K562 (cell line): ENCODE results near the gene SNAI1. TPM values are rescaled to one million over a fixed set of nuclear protein-coding genes. Genes with fewer than 3 reads are reported as not detected.

Experiments used
- CBX2 ChIP-seq: fragments of 200-600 bp; sonication (generic); IDR thresholded peaks from one replicate; pipeline ENCODE4 v1.6.1; 2012; ENCODE audit warnings: mild to moderate bottlenecking, low read length, inconsistent platforms; ENCODE audit not compliant: insufficient read depth, poor library complexity, severe bottlenecking
- CSDE1 ChIP-seq, 2 experiments: fragments of 450-650 bp; IDR thresholded peaks; 2 replicates each; pipeline ENCODE4 v1.6.1; 2016; ENCODE audit warnings: mild to moderate bottlenecking in 1 of 2
- EP300 ChIP-seq: IDR thresholded peaks from 2 replicates; pipeline ENCODE4 v1.6.1; 2012; ENCODE audit warnings: low read length, improper control_type of control experiment
- EP400 ChIP-seq: fragments of 450-650 bp; IDR thresholded peaks from 2 replicates; pipeline ENCODE4 v1.6.1; 2017; ENCODE audit warnings: antibody characterized with exemption, mild to moderate bottlenecking, moderate library complexity
- FOXJ2 ChIP-seq: fragments of 200-800 bp; sonication (Bioruptor generic); IDR thresholded peaks from 2 replicates; pipeline ENCODE4 v1.6.1; 2016; ENCODE audit warnings: missing genetic modification characterization, missing compliant biosample characterization
- GTF2E2 ChIP-seq: fragments of 200-800 bp; sonication (Bioruptor generic); IDR thresholded peaks from 2 replicates; pipeline ENCODE4 v1.6.1; 2016; ENCODE audit warnings: missing genetic modification characterization, missing compliant biosample characterization
- JUN ChIP-seq, 2 experiments: sonication (generic) in 1 of 2; formaldehyde crosslinking in 1 of 2; IDR thresholded peaks; 2 replicates each; pipeline versions ENCODE4 v1.6.1 to v1.8.0; 2012 to 2022; ENCODE audit warnings: borderline replicate concordance in 2 of 2, mild to moderate bottlenecking in 2 of 2, improper control_type of control experiment in 1 of 2, low read depth in 1 of 2, low read length in 1 of 2, missing genetic modification reagents in 1 of 2
- MEF2A ChIP-seq: IDR thresholded peaks from 2 replicates; pipeline ENCODE4 v1.6.1; 2011; ENCODE audit warnings: low read depth, mild to moderate bottlenecking, low read length, moderate library complexity; ENCODE audit not compliant: control insufficient read depth
- MYC ChIP-seq, 2 experiments: fragments of 250-450 bp in 1 of 2; sonication (Bioruptor Pico) in 1 of 2; IDR thresholded peaks; 2 replicates each; pipeline versions ENCODE4 v1.5.1 to v1.6.1; 2012 to 2021; ENCODE audit warnings: low read depth in 2 of 2, borderline replicate concordance in 1 of 2, improper control_type of control experiment in 1 of 2, low read length in 1 of 2, mild to moderate bottlenecking in 1 of 2, moderate library complexity in 1 of 2
- MYNN ChIP-seq, 2 experiments: sonication (generic); formaldehyde crosslinking in 1 of 2; IDR thresholded peaks; 2 replicates each; pipeline versions ENCODE4 v1.5.0 to v1.6.1; 2016 to 2020; ENCODE audit warnings: antibody characterized with exemption in 1 of 2, missing genetic modification reagents in 1 of 2
- NRF1 ChIP-seq, 2 experiments: fragments of 450-650 bp; IDR thresholded peaks in 1 of 2; conservative IDR thresholded peaks in 1 of 2; 2 replicates each; pipeline ENCODE4 v1.6.1; 2014; ENCODE audit warnings: mild to moderate bottlenecking in 2 of 2
- RAD51 ChIP-seq: fragments of 450-650 bp; IDR thresholded peaks from 2 replicates; pipeline ENCODE4 v1.7.1; 2016; ENCODE audit warnings: low read depth, mild to moderate bottlenecking, borderline replicate concordance
- RBM25 ChIP-seq: fragments of 200-400 bp; formaldehyde crosslinking; IDR thresholded peaks from 2 replicates; pipeline ENCODE4 v1.6.1; 2018; ENCODE audit warnings: low read length, low read depth, moderate library complexity; ENCODE audit not compliant: severe bottlenecking
- RFX1 ChIP-seq: fragments of 450-650 bp; IDR thresholded peaks from 2 replicates; pipeline ENCODE4 v1.6.1; 2016; ENCODE audit warnings: mild to moderate bottlenecking, moderate library complexity
- RUNX1 ChIP-seq: sonication (generic); IDR thresholded peaks from 2 replicates; pipeline ENCODE4 v1.6.1; 2016; ENCODE audit warnings: antibody characterized with exemption, low read depth
- SMARCA4 ChIP-seq: fragments of 450-650 bp; IDR thresholded peaks from 2 replicates; pipeline ENCODE4 v1.6.1; 2016
- TOE1 ChIP-seq, 2 experiments: fragments of 450-650 bp in 1 of 2; sonication (generic) in 1 of 2; formaldehyde crosslinking in 1 of 2; IDR thresholded peaks; 2 replicates each; pipeline versions ENCODE4 v1.7.1 to v1.8.0; 2016 to 2022; ENCODE audit warnings: borderline replicate concordance in 2 of 2, mild to moderate bottlenecking in 2 of 2, antibody characterized with exemption in 1 of 2, inconsistent platforms in 1 of 2, low read depth in 1 of 2, missing genetic modification reagents in 1 of 2, moderate library complexity in 1 of 2
- TRIM24 ChIP-seq, 2 experiments: fragments of 450-650 bp; IDR thresholded peaks; 2 replicates each; pipeline ENCODE4 v1.6.1; 2016
- ZBTB8A ChIP-seq: fragments of 450-650 bp; IDR thresholded peaks from 2 replicates; pipeline ENCODE4 v1.6.1; 2018; ENCODE audit warnings: mild to moderate bottlenecking, moderate library complexity; ENCODE audit not compliant: partially characterized antibody
- ZNF311 ChIP-seq: fragments of 250-450 bp; sonication (Bioruptor Pico); IDR thresholded peaks from 2 replicates; pipeline ENCODE4 v1.4.0; 2020; ENCODE audit warnings: mild to moderate bottlenecking, moderate library complexity
- ZNF766 ChIP-seq: fragments of 200-800 bp; sonication (Bioruptor generic); conservative IDR thresholded peaks from 2 replicates; pipeline ENCODE4 v1.6.1; 2016; ENCODE audit warnings: missing genetic modification characterization, missing compliant biosample characterization
- ZNF778 ChIP-seq: fragments of 450-650 bp; formaldehyde crosslinking; IDR thresholded peaks from 2 replicates; pipeline ENCODE4 v1.4.0; 2020; ENCODE audit warnings: mild to moderate bottlenecking, moderate library complexity
- polyA plus RNA-seq, 8 experiments: library from polyadenylated mRNA; depleted of rRNA in 4 of 8; stranded (reverse) in 5 of 8; unstranded in 3 of 8; fragments of >200 nt; fragmentation: Nextera tagmentation in 2 of 8; fragmentation: Illumina TruSeq in 1 of 8; extraction: Ambion mirVana in 2 of 8; extraction: Trizol in 1 of 8; gene quantifications; 2 replicates each; pipeline versions ENCODE4 v1.2.1 to v1.2.3, GENCODE V29; 2011 to 2014; ENCODE audit warnings: inconsistent platforms in 1 of 8, missing spikeins in 1 of 8
- total RNA-seq, 7 experiments: library from RNA; depleted of rRNA in 6 of 7; stranded (reverse); fragments of >200 nt in 6 of 7; fragmentation: Illumina TruSeq in 2 of 7; extraction: Trizol in 2 of 7; gene quantifications; 2 replicates each; pipeline versions ENCODE4 v1.2.1 to v1.2.3, GENCODE V29; 2011 to 2021; ENCODE audit warnings: low replicate concordance in 1 of 7
- TF ChIP-seq, protein P1 (sequence below): fragments of 450-650 bp; formaldehyde crosslinking; IDR thresholded peaks from 2 replicates; pipeline ENCODE4 v1.4.0; 2020; ENCODE audit warnings: mild to moderate bottlenecking, mixed read lengths
- TF ChIP-seq, protein P2 (sequence below): fragments of 450-650 bp; conservative IDR thresholded peaks from 2 replicates; pipeline ENCODE4 v1.6.1; 2016; ENCODE audit warnings: missing genetic modification characterization, low read depth, mild to moderate bottlenecking, missing compliant biosample characterization, moderate library complexity
- TF ChIP-seq, protein P3 (sequence below): sonication (generic); formaldehyde crosslinking; IDR thresholded peaks from 2 replicates; pipeline ENCODE4 v1.9.0; 2022; ENCODE audit warnings: mild to moderate bottlenecking, missing genetic modification reagents

Gene SNAI1
- total and polyA plus RNA-seq, 9 of the 15 experiments (the other 6 are each of a cell fraction or from before 2014, with no cell fraction given): 0.32 to 11.6 (median 2.0) TPM

DNA sequence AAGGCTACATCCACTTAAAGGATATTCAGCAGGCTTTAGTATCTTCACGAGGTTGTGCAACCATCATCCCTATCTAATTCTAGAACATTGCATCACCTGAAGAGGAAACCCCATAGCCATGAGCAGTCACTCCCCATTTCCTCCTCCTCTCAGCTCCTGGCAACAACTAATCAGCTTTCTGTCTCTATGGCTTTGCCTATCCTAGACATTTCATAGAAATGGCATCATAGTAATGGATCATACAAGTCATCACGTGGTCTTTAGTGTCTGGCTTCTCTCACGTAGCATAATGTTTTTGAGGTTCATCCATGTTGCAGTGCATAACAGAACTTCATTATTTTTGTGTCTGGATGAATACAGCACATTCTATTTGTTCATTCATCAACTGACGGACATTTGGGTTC, 20.5 kb downstream of the SNAI1 start (continued):
- TF ChIP-seq, protein P1, sequence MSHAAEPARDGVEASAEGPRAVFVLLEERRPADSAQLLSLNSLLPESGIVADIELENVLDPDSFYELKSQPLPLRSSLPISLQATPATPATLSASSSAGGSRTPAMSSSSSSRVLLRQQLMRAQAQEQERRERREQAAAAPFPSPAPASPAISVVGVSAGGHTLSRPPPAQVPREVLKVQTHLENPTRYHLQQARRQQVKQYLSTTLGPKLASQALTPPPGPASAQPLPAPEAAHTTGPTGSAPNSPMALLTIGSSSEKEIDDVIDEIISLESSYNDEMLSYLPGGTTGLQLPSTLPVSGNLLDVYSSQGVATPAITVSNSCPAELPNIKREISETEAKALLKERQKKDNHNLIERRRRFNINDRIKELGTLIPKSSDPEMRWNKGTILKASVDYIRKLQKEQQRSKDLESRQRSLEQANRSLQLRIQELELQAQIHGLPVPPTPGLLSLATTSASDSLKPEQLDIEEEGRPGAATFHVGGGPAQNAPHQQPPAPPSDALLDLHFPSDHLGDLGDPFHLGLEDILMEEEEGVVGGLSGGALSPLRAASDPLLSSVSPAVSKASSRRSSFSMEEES (CRISPR knock-in tag): peak; percentile 87
- no peak for TF ChIP-seq RUNX1
- no peak for TF ChIP-seq ZBTB8A
- TF ChIP-seq MEF2A: peak; percentile 85
- TF ChIP-seq ZNF778: no peak
- 0 out of 4 replicates have a peak, but pooled peaks of 1 of the 2 experiments have one; percentile 23 for TF ChIP-seq NRF1 (conservative IDR thresholded peaks at IDR 0.05 in 1 of 2, IDR thresholded peaks at IDR 0.05 in 1 of 2)
- TF ChIP-seq, protein P2, sequence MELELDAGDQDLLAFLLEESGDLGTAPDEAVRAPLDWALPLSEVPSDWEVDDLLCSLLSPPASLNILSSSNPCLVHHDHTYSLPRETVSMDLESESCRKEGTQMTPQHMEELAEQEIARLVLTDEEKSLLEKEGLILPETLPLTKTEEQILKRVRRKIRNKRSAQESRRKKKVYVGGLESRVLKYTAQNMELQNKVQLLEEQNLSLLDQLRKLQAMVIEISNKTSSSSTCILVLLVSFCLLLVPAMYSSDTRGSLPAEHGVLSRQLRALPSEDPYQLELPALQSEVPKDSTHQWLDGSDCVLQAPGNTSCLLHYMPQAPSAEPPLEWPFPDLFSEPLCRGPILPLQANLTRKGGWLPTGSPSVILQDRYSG (tag): no peak
- TF ChIP-seq ZNF766 (CRISPR knock-in tag): 0 out of 2 replicates have a peak, but pooled peaks have one; percentile 21
- TF ChIP-seq RFX1: peak; percentile 58; the same call in 1 of the 2 replicates
- 0 out of 2 replicates have a peak, but pooled peaks have one; percentile 9 for TF ChIP-seq EP300
- TF ChIP-seq, protein P3, sequence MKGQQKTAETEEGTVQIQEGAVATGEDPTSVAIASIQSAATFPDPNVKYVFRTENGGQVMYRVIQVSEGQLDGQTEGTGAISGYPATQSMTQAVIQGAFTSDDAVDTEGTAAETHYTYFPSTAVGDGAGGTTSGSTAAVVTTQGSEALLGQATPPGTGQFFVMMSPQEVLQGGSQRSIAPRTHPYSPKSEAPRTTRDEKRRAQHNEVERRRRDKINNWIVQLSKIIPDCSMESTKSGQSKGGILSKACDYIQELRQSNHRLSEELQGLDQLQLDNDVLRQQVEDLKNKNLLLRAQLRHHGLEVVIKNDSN (CRISPR knock-in tag): peak; percentile 43; the same call in 1 of the 2 replicates
- peak; percentile 64 for TF ChIP-seq JUN (IDR thresholded peaks at IDR 0.05; ENCODE audit: borderline replicate concordance, low read depth, low read length)
- no peak for TF ChIP-seq JUN (CRISPR knock-in tag; IDR thresholded peaks at IDR 0.05; ENCODE audit: borderline replicate concordance)
- peak; percentile 72 to 81; a peak in 3 of 4 replicates for TF ChIP-seq TRIM24 (IDR thresholded peaks at IDR 0.05)
- TF ChIP-seq TOE1 (IDR thresholded peaks at IDR 0.05; ENCODE audit: borderline replicate concordance): peak; percentile 67; the same call in 1 of the 2 replicates
- TF ChIP-seq TOE1 (CRISPR knock-in tag; IDR thresholded peaks at IDR 0.05; ENCODE audit: borderline replicate concordance, low read depth): no peak
- no peak for TF ChIP-seq MYNN (IDR thresholded peaks at IDR 0.05)
- no peak for TF ChIP-seq MYNN (CRISPR knock-in tag; IDR thresholded peaks at IDR 0.05)
- peak; percentile 65 for TF ChIP-seq RAD51
- no peak for TF ChIP-seq RBM25
- no peak for TF ChIP-seq ZNF311 (CRISPR knock-in tag)
- no peak for TF ChIP-seq FOXJ2
- TF ChIP-seq CBX2: no peak
- no peak for TF ChIP-seq CSDE1 (IDR thresholded peaks at IDR 0.05)
- peak; percentile 43; the same call in 1 of the 2 replicates for TF ChIP-seq EP400
- TF ChIP-seq SMARCA4: peak; percentile 54; the same call in 1 of the 2 replicates
- TF ChIP-seq GTF2E2: no peak
- TF ChIP-seq MYC (IDR thresholded peaks at IDR 0.05; ENCODE audit: low read depth, low read length): peak; percentile 69; the same call in 1 of the 2 replicates
- no peak for TF ChIP-seq MYC (CRISPR knock-in tag; IDR thresholded peaks at IDR 0.05; ENCODE audit: borderline replicate concordance, low read depth)
